ENCODE data around the gene ZC3HAV1L.
"Not testable (repeated sequence)": the region's sequence is repeated elsewhere in the genome, so short reads cannot be mapped to it uniquely, and the experiment has no call there.

Gene ZC3HAV1L

DNA sequence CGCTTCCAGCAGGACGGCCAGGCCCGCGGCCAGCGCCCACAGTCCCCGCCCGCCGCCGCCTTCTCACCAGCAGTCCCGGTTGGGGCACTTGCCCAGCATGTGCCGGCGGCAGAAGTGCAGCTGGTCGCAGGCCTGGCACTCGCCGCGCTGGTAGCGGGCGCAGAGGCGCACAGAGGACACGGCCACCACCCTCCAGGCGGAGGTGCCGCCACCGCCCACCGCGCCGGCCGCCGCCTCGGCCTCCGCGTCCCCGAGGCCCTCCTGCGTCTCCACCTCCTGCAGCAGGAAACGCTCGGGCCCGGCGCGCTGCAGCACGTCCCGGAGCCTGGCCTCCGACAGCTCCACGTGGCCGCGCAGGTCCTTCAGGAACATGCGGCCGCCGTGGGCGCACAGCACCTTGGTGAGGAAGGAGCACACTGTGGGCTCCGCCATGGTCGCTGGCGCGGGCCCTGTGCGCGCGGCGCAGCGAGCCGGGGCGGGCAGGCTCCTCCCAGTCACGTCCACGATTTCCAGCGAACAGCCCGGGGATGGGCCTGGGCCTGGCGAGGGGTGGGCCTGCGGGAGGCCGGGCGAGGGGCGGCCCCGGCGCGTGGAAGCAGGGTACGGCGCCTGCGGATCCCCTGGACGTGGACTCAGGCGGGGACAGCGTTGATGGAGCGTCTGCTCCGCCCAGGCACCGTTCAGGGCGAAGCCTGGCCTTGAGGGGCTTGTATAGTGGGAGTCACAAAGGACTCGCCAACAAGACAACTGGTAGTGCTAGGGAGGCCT lies at the start of gene ZC3HAV1L:
ZC3HAV1L (minus strand) TSS at position 457 of the 768 bp plus-strand sequence; CDS start at position 432, 25 bp downstream.
- DNase-seq (ENCODE audit: low read depth in 2 of 2, low spot score in 1 of 2): peak in 1 of 2 donors; percentile 18

GRCh38 chr7:139084709-139085108 lies 48.9 kb upstream of the ZC3HAV1L start:
- no peak for DNase-seq (ENCODE audit: low read depth in 2 of 2, low spot score in 1 of 2)

GRCh38 chr7:139081584-139081983 lies 45.7 kb upstream of the ZC3HAV1L start:
- DNase-seq (ENCODE audit: low read depth in 2 of 2, low spot score in 1 of 2): no peak

DNA sequence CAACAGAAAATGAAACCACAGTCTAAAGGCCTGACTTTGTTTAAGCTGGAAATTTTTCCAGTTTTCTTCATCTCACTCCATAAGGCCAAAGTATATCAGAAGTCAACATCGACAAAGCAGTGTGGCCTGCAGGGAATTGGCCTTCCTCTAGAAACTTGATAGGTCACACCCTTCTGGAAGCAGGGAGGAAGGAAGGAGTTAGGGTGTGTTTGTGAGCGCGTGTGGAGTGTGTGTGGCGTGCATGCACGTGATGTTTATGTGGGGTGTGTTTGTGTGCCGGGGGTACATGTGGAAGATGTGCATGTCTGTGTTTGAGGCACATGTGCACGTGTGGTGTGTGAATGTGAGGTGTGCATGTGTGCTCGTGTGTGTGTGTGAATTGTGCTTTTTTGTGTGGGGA lies 45.1 kb upstream of the ZC3HAV1L start:
- no peak for DNase-seq (ENCODE audit: low read depth in 2 of 2, low spot score in 1 of 2)

DNA sequence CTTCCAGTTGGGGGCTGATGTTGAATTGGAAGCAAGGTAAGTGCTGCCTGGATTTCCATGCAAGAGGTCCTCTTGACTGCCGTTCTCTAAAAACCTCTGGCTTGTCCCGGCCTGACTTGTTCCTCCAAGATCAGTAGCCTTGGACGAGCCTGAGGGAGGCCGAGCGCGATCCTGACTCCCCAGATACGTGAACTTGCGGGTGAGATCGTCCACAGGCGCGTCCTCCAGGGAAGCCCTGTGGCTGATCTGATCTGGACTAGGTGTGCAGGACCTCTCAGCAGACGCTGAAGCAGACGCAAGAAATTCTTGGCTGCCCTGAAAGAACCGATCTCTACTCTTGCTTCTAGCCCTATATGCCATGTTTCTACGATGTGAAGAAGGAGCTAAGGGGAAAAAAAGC lies 44.0 kb upstream of the ZC3HAV1L start:
- no peak for DNase-seq (ENCODE audit: low read depth in 2 of 2, low spot score in 1 of 2)

DNA sequence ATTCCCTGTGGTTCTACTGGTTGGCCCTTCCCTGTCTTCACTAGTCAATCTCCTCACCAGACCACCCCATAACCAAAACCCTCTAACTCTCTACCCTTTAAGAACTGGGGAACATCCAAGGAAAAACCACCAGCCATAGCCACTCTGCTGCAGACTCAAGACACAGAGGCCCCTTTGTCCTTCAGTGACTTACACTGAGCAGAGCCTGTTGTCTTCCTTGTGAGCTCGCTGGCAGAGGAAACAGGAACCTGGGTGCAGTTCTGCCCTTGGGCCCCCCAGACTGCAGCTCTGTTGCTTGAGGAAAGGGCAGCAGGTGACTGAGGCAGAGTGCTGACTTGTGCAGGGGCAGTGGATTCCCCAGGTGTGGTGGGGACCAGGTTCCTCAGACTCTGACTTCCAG lies 43.1 kb upstream of the ZC3HAV1L start:
- no peak for DNase-seq (ENCODE audit: low read depth in 2 of 2, low spot score in 1 of 2)

DNA sequence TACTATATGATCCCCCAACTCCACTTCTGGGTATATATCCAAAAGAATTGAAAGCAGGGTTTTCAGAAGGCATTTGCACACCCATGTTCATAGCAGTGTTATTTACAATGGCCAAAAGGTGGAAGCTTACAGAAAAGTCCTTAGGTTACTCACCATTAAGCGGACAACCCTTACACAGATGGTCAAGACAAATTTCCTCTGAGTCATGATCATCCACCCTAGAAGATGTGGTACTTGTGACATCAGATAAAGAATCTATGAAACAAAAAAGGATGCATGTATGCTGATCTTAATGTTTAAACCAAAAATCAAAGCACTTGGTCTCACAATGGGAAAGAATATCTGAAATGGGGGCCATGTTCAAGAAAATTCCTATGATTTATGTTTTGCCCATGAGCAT lies 42.6 kb upstream of the ZC3HAV1L start:
- DNase-seq (ENCODE audit: low read depth in 2 of 2, low spot score in 1 of 2): no peak

GRCh38 chr7:139077706-139078105 lies 41.9 kb upstream of the ZC3HAV1L start:
- DNase-seq (ENCODE audit: low read depth in 2 of 2, low spot score in 1 of 2): not testable (repeated sequence)

- no peak for DNase-seq (ENCODE audit: low read depth in 2 of 2, low spot score in 1 of 2)
These were observed 40.2 kb upstream of the ZC3HAV1L start for GRCh38 chr7:139075871-139076686.

DNA sequence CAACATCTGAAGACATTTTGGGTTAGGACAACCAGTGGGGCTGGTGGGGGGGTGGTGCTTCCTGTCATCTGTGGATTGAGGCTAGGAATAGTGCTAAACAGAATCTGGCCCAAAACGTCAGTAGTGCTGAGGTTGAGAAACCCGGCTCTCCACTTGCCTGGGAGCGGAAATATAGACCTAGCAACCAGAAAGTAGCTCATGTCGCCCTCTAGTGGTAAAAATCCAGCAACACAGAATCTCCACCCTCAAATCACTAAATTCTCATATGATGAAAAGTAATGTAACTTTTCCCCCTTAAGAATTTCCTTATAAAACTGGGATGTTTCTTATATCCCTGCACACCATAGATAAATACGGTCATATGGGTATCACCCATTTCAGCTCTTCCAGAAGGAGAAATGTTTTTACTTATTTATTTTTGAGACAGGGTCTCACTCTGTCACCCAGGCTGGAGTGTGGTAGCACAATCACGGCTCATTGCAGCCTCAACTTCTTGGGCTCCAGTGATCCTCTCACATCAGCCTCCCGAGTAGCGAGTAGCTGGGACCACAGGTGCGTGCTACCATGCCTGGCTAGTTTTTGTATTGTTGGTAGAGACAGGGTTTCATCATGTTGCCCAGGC lies 39.3 kb upstream of the ZC3HAV1L start:
- DNase-seq (ENCODE audit: low read depth in 2 of 2, low spot score in 1 of 2): peak; percentile 29 to 40

DNA sequence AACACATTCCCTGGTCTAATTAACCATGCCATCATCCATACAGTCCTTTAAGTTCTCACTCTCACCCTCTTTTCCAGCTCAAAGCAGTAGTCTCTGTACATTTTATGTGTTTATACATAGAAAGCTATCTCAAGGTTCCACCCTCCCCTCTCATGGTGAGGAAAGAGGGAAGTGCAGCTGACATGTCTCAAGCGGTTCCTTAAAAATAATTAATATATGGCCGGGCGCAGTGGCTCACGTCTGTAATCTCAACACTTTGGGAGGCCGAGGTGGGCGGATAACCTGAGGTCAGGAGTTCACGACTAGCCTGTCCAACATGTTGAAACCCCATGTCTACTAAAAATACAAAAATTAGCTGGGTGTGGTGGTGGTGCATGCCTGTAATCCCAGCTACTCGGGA lies 37.0 kb upstream of the ZC3HAV1L start:
- DNase-seq (ENCODE audit: low read depth in 2 of 2, low spot score in 1 of 2): no peak

GRCh38 chr7:139071680-139072079 lies 35.8 kb upstream of the ZC3HAV1L start:
- no peak for DNase-seq (ENCODE audit: low read depth in 2 of 2, low spot score in 1 of 2)

DNA sequence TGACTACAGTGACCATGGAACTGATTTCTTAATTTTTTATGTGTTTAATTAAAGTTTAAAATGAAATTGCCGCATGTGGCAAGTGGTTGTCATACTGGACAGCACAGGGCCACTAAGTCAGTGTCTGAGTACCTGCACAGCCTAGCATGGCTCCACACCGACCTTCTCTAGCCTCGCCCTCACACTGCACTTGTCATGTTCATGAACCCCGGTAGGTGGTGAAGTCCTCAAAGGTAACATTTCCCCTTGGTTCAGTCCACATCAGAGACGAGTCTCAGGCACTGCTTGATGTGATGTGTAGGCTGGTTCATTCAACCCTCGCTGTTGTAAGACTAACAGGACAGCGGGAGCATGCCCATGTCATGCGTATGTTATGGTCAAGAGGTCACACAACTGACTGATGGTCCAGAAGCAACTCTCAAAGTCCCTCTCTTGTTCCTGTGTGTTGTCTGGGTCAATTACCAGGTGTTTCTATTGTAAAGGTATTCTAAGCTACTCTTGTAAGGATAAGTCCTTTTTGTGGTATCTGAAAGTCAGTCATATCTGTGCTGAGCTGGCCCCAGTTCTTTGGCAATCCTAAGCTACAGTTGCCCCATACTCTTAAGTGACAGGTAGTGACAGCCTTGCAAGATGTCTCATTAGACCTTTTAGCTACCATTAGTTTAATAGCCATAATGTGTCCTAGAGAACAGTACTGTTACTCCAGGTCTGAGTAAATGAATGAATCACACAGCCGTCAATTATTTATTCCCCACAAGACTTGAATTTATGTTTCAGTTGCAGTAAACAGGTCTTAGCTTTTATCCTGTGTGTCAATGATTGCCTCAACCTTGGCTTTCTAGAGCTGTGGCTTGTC lies 32.9 kb upstream of the ZC3HAV1L start:
- DNase-seq (ENCODE audit: low read depth in 2 of 2, low spot score in 1 of 2): no peak

DNA sequence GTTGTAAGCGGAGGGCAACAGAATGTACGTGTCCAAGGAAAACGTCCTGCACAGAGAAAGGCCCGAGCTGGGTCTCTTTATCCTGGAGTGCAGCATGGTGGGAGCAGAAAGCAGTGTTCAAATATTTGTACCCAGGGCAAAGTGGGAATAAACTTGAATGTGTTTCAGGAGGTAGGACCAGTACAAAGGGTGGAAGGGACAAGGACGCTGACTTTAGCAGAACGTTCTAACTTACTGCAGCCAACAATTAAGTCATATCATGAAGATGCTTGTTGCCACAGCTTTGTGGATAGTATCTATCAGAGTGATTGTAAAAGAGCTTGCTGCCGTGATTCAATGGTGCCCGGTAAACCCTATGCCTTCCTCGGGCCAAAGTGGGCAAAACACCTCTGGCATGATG lies 30.5 kb upstream of the ZC3HAV1L start:
- no peak for DNase-seq (ENCODE audit: low read depth in 2 of 2, low spot score in 1 of 2)

- DNase-seq (ENCODE audit: low read depth in 2 of 2, low spot score in 1 of 2): no peak
These were observed 29.5 kb upstream of the ZC3HAV1L start for GRCh38 chr7:139065323-139065722.

GRCh38 chr7:139061416-139061815 lies 25.6 kb upstream of the ZC3HAV1L start:
- no peak for DNase-seq (ENCODE audit: low read depth in 2 of 2, low spot score in 1 of 2)

- DNase-seq (ENCODE audit: low read depth in 2 of 2, low spot score in 1 of 2): no peak
These were observed 24.9 kb upstream of the ZC3HAV1L start for GRCh38 chr7:139060695-139061237.

- DNase-seq (ENCODE audit: low read depth in 2 of 2, low spot score in 1 of 2): no peak
These were observed 24.1 kb upstream of the ZC3HAV1L start for GRCh38 chr7:139059905-139060304.

- no peak for DNase-seq (ENCODE audit: low read depth in 2 of 2, low spot score in 1 of 2)
These were observed 23.1 kb upstream of the ZC3HAV1L start for GRCh38 chr7:139058943-139059342.

DNA sequence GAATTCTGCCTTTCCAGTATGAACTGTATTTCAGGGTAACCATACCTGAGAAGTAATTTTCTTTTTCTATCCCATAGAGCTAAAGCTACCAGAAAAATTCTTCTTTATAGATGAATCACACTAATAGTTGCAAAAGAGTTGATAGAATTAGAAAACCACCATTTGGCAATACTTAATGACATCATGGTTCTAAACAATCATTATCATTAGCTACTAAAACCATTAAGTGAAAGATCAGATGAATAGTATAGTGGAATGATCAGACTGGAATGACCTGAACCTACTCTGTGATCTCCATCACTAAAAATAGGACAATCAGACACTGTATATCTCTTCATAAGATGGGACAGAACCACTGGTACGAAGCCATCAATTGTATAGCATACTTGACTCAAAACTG lies 19.8 kb upstream of the ZC3HAV1L start:
- DNase-seq (ENCODE audit: low read depth in 2 of 2, low spot score in 1 of 2): no peak

GRCh38 chr7:139054656-139055055 lies 18.8 kb upstream of the ZC3HAV1L start:
- not testable (repeated sequence) for DNase-seq (ENCODE audit: low read depth in 2 of 2, low spot score in 1 of 2)

Data from stimulated activated CD8-positive, alpha-beta memory T cell treated with anti-CD3 and anti-CD28 coated beads, Interleukin-4, amount 100 ng/mL, for 4 hours (primary cell).